Measurements from ENCODE around the gene CACNA2D1. TPM values are rescaled to one million over a fixed set of nuclear protein-coding genes. Genes with fewer than 3 reads are reported as not detected.

CACNA2D1 gene
- total RNA-seq, 1 experiment from 2014 or later, result not detected

- Histone ChIP-seq H3K4me2 (ENCODE audit: low read depth, low read length, poor library complexity, severe bottlenecking) (no peak overlapping the region), H3K9me3 (ENCODE audit: low read length) (peaks cover 34% of the 10 kb centered on the region), H2AFZ (ENCODE audit: low read length) (no peak overlapping the region), H3K27ac (ENCODE audit: low read length) (no peak overlapping the region), H3K9ac (ENCODE audit: low read length) (no peak overlapping the region), H3K36me3 (ENCODE audit: insufficient read depth, low read length) (no peaks in the 10 kb centered on the region), H3K9me2 (replicated peaks; ENCODE audit: insufficient read depth, low read length) (no peaks in the 10 kb centered on the region), H3K4me3 (ENCODE audit: low read length) (no peak overlapping the region), H4K20me1 (ENCODE audit: insufficient read depth, low read depth, low read length) (no peaks in the 10 kb centered on the region), H3K79me2 (ENCODE audit: low read length) (no peaks in the 10 kb centered on the region), H3K27me3 (ENCODE audit: low read length) (no peaks in the 10 kb centered on the region), H3K4me1 (ENCODE audit: low read length) (no peaks in the 10 kb centered on the region)
- DNase-seq, result no peak
Observed at GRCh38 chr7:82413237-82413636, 30.3 kb downstream of the CACNA2D1 start.

- Histone ChIP-seq H3K4me1 (ENCODE audit: low read length) (no peaks in the 10 kb centered on the region), H4K20me1 (ENCODE audit: insufficient read depth, low read depth, low read length) (no peaks in the 10 kb centered on the region), H3K9me2 (replicated peaks; ENCODE audit: insufficient read depth, low read length) (no peaks in the 10 kb centered on the region), H3K27ac (ENCODE audit: low read length) (no peak overlapping the region), H3K36me3 (ENCODE audit: insufficient read depth, low read length) (no peaks in the 10 kb centered on the region), H2AFZ (ENCODE audit: low read length) (no peak overlapping the region), H3K4me2 (ENCODE audit: low read depth, low read length, poor library complexity, severe bottlenecking) (no peak overlapping the region), H3K27me3 (ENCODE audit: low read length) (no peaks in the 10 kb centered on the region), H3K4me3 (ENCODE audit: low read length) (no peak overlapping the region), H3K9me3 (ENCODE audit: low read length) (peaks cover 30% of the 10 kb centered on the region), H3K79me2 (ENCODE audit: low read length) (no peaks in the 10 kb centered on the region), H3K9ac (ENCODE audit: low read length) (no peak overlapping the region)
- no peak for DNase-seq
Observed at GRCh38 chr7:82411732-82412131, 31.8 kb downstream of the CACNA2D1 start.

GRCh38 chr7:82410461-82410860 lies 33.1 kb downstream of the CACNA2D1 start:
- Histone ChIP-seq H3K9me2 (replicated peaks; ENCODE audit: insufficient read depth, low read length) (no peaks in the 10 kb centered on the region), H3K4me1 (ENCODE audit: low read length) (no peaks in the 10 kb centered on the region), H4K20me1 (ENCODE audit: insufficient read depth, low read depth, low read length) (no peaks in the 10 kb centered on the region), H2AFZ (ENCODE audit: low read length) (no peak overlapping the region), H3K9me3 (ENCODE audit: low read length) (peaks cover 30% of the 10 kb centered on the region), H3K36me3 (ENCODE audit: insufficient read depth, low read length) (no peaks in the 10 kb centered on the region), H3K27ac (ENCODE audit: low read length) (no peak overlapping the region), H3K4me2 (ENCODE audit: low read depth, low read length, poor library complexity, severe bottlenecking) (no peak overlapping the region), H3K4me3 (ENCODE audit: low read length) (no peak overlapping the region), H3K27me3 (ENCODE audit: low read length) (no peaks in the 10 kb centered on the region), H3K9ac (ENCODE audit: low read length) (no peak overlapping the region), H3K79me2 (ENCODE audit: low read length) (no peaks in the 10 kb centered on the region)
- no peak for DNase-seq

- no peak overlapping the region for H3K9ac ChIP-seq (ENCODE audit: low read length)
- no peak overlapping the region for H2AFZ ChIP-seq (ENCODE audit: low read length)
- no peaks in the 10 kb centered on the region for H3K79me2 ChIP-seq (ENCODE audit: low read length)
- H3K36me3 ChIP-seq (ENCODE audit: insufficient read depth, low read length), result no peaks in the 10 kb centered on the region
- H3K9me2 ChIP-seq (replicated peaks; ENCODE audit: insufficient read depth, low read length), result no peaks in the 10 kb centered on the region
- DNase-seq, result no peak
- H3K4me3 ChIP-seq (ENCODE audit: low read length), result no peak overlapping the region
- H3K4me1 ChIP-seq (ENCODE audit: low read length), result no peaks in the 10 kb centered on the region
- H3K27me3 ChIP-seq (ENCODE audit: low read length), result no peaks in the 10 kb centered on the region
- H3K4me2 ChIP-seq (ENCODE audit: low read depth, low read length, poor library complexity, severe bottlenecking), result no peak overlapping the region
- H4K20me1 ChIP-seq (ENCODE audit: insufficient read depth, low read depth, low read length), result no peaks in the 10 kb centered on the region
- no peak overlapping the region for H3K27ac ChIP-seq (ENCODE audit: low read length)
- H3K9me3 ChIP-seq (ENCODE audit: low read length), result peaks cover 29% of the 10 kb centered on the region
Observed at GRCh38 chr7:82406937-82407336, 36.6 kb downstream of the CACNA2D1 start.

GRCh38 chr7:82405301-82405700 lies 38.3 kb downstream of the CACNA2D1 start:
- Histone ChIP-seq H4K20me1 (ENCODE audit: insufficient read depth, low read depth, low read length) (no peaks in the 10 kb centered on the region), H3K27ac (ENCODE audit: low read length) (no peak overlapping the region), H3K9ac (ENCODE audit: low read length) (no peak overlapping the region), H3K4me3 (ENCODE audit: low read length) (no peak overlapping the region), H3K4me1 (ENCODE audit: low read length) (no peaks in the 10 kb centered on the region), H2AFZ (ENCODE audit: low read length) (no peak overlapping the region), H3K9me2 (replicated peaks; ENCODE audit: insufficient read depth, low read length) (no peaks in the 10 kb centered on the region), H3K9me3 (ENCODE audit: low read length) (peaks cover 26% of the 10 kb centered on the region), H3K4me2 (ENCODE audit: low read depth, low read length, poor library complexity, severe bottlenecking) (no peak overlapping the region), H3K27me3 (ENCODE audit: low read length) (no peaks in the 10 kb centered on the region), H3K79me2 (ENCODE audit: low read length) (no peaks in the 10 kb centered on the region), H3K36me3 (ENCODE audit: insufficient read depth, low read length) (no peaks in the 10 kb centered on the region)
- no peak for DNase-seq

- no peak for DNase-seq
- Histone ChIP-seq H3K9me2 (replicated peaks; ENCODE audit: insufficient read depth, low read length) (no peaks in the 10 kb centered on the region), H3K27me3 (ENCODE audit: low read length) (no peaks in the 10 kb centered on the region), H3K27ac (ENCODE audit: low read length) (no peak overlapping the region), H4K20me1 (ENCODE audit: insufficient read depth, low read depth, low read length) (no peaks in the 10 kb centered on the region), H3K9me3 (ENCODE audit: low read length) (peaks cover 23% of the 10 kb centered on the region), H3K4me3 (ENCODE audit: low read length) (no peak overlapping the region), H3K36me3 (ENCODE audit: insufficient read depth, low read length) (no peaks in the 10 kb centered on the region), H3K79me2 (ENCODE audit: low read length) (no peaks in the 10 kb centered on the region), H3K4me1 (ENCODE audit: low read length) (no peaks in the 10 kb centered on the region), H3K9ac (ENCODE audit: low read length) (no peak overlapping the region), H3K4me2 (ENCODE audit: low read depth, low read length, poor library complexity, severe bottlenecking) (no peak overlapping the region), H2AFZ (ENCODE audit: low read length) (no peak overlapping the region)
Observed at GRCh38 chr7:82404652-82405051, 38.9 kb downstream of the CACNA2D1 start.

GRCh38 chr7:82404094-82404493 lies 39.5 kb downstream of the CACNA2D1 start:
- Histone ChIP-seq H3K9me2 (replicated peaks; ENCODE audit: insufficient read depth, low read length) (no peaks in the 10 kb centered on the region), H2AFZ (ENCODE audit: low read length) (no peak overlapping the region), H3K4me2 (ENCODE audit: low read depth, low read length, poor library complexity, severe bottlenecking) (no peak overlapping the region), H3K4me1 (ENCODE audit: low read length) (no peaks in the 10 kb centered on the region), H3K27ac (ENCODE audit: low read length) (no peak overlapping the region), H3K4me3 (ENCODE audit: low read length) (no peak overlapping the region), H3K9me3 (ENCODE audit: low read length) (peaks cover 18% of the 10 kb centered on the region), H3K36me3 (ENCODE audit: insufficient read depth, low read length) (no peaks in the 10 kb centered on the region), H3K27me3 (ENCODE audit: low read length) (no peaks in the 10 kb centered on the region), H3K79me2 (ENCODE audit: low read length) (no peaks in the 10 kb centered on the region), H4K20me1 (ENCODE audit: insufficient read depth, low read depth, low read length) (no peaks in the 10 kb centered on the region), H3K9ac (ENCODE audit: low read length) (no peak overlapping the region)
- no peak for DNase-seq

- no peaks in the 10 kb centered on the region for H3K27me3 ChIP-seq (ENCODE audit: low read length)
- no peak overlapping the region for H2AFZ ChIP-seq (ENCODE audit: low read length)
- H4K20me1 ChIP-seq (ENCODE audit: insufficient read depth, low read depth, low read length), result no peaks in the 10 kb centered on the region
- no peak for DNase-seq
- peaks cover 17% of the 10 kb centered on the region for H3K9me3 ChIP-seq (ENCODE audit: low read length)
- no peak overlapping the region for H3K9ac ChIP-seq (ENCODE audit: low read length)
- H3K4me2 ChIP-seq (ENCODE audit: low read depth, low read length, poor library complexity, severe bottlenecking), result no peak overlapping the region
- H3K9me2 ChIP-seq (replicated peaks; ENCODE audit: insufficient read depth, low read length), result no peaks in the 10 kb centered on the region
- H3K36me3 ChIP-seq (ENCODE audit: insufficient read depth, low read length), result no peaks in the 10 kb centered on the region
- no peaks in the 10 kb centered on the region for H3K4me1 ChIP-seq (ENCODE audit: low read length)
- H3K79me2 ChIP-seq (ENCODE audit: low read length), result no peaks in the 10 kb centered on the region
- H3K27ac ChIP-seq (ENCODE audit: low read length), result no peak overlapping the region
- H3K4me3 ChIP-seq (ENCODE audit: low read length), result no peak overlapping the region
Observed at GRCh38 chr7:82397879-82398524, 45.6 kb downstream of the CACNA2D1 start.

Data from Karpas-422 (cell line).